ENCODE results near the gene RAD51B.
A peak's percentile ranks its signal among the peaks of the same experiment; 100 is the strongest.
"Not testable (repeated sequence)": the region's sequence is repeated elsewhere in the genome, so short reads cannot be mapped to it uniquely, and the experiment has no call there.

RAD51B gene

GRCh38 chr14:68423686-68424085, 604.1 kb downstream of the RAD51B start:
- no peak overlapping the region for H3K27ac ChIP-seq
- ChIA-PET CTCF (no interaction called here), POLR2A (ENCODE audit: low non-redundant PET) (no interaction called here)
- no peak for TF ChIP-seq CTCF (conservative IDR thresholded peaks at IDR 0.05; ENCODE audit: low read depth)
- no peak for DNase-seq (ENCODE audit: low spot score)

GRCh38 chr14:68424443-68425172, 605.0 kb downstream of the RAD51B start:
- ChIA-PET POLR2A (ENCODE audit: low non-redundant PET) (no interaction called here), CTCF (interaction anchor here (0.6 kb wide), 1 partner anchor 392 kb away, joined by 3 read pairs; no protein-coding TSS in a partner anchor)
- no peak for TF ChIP-seq CTCF (conservative IDR thresholded peaks at IDR 0.05; ENCODE audit: low read depth)
- H3K27ac ChIP-seq, result no peak overlapping the region
- no peak for DNase-seq (ENCODE audit: low spot score)

- ChIA-PET POLR2A (ENCODE audit: low non-redundant PET) (no interaction called here), CTCF (interaction anchor here (0.7 to 0.8 kb wide), 2 partner anchors 16 to 24 kb away, joined by 3 read pairs; no protein-coding TSS in a partner anchor)
- peak; percentile 6 for DNase-seq (ENCODE audit: low spot score)
- no peak overlapping the region for H3K27ac ChIP-seq
- TF ChIP-seq CTCF (conservative IDR thresholded peaks at IDR 0.05; ENCODE audit: low read depth), result no peak
These were observed 607.3 kb downstream of the RAD51B start for GRCh38 chr14:68426661-68427549.

- CTCF ChIA-PET, result interaction anchor here (0.7 to 0.8 kb wide), 2 partner anchors 16 to 25 kb away, joined by 3 read pairs; no protein-coding TSS in a partner anchor
- H3K27ac ChIP-seq, result no peak overlapping the region
- DNase-seq (ENCODE audit: low spot score), result no peak
- TF ChIP-seq CTCF (conservative IDR thresholded peaks at IDR 0.05; ENCODE audit: low read depth), result no peak
- POLR2A ChIA-PET (ENCODE audit: low non-redundant PET), result no interaction called here
These were observed 607.9 kb downstream of the RAD51B start for GRCh38 chr14:68427550-68427890.

GRCh38 chr14:68428900-68429299, 609.3 kb downstream of the RAD51B start:
- CTCF ChIA-PET; POLR2A ChIA-PET (ENCODE audit: low non-redundant PET); DNase-seq (ENCODE audit: low spot score); H3K27ac ChIP-seq: not testable (repeated sequence)

GRCh38 chr14:68434173-68434572, 614.6 kb downstream of the RAD51B start:
- H3K27ac ChIP-seq; POLR2A ChIA-PET (ENCODE audit: low non-redundant PET); DNase-seq (ENCODE audit: low spot score): not testable (repeated sequence)
- CTCF ChIA-PET, result interaction anchor here (0.7 kb wide), 1 partner anchor 352 kb away, joined by 3 read pairs; no protein-coding TSS in a partner anchor

- CTCF ChIA-PET, result interaction anchor here (0.6 kb wide), 1 partner anchor 79 kb away, joined by 3 read pairs; no protein-coding TSS in a partner anchor
- POLR2A ChIA-PET (ENCODE audit: low non-redundant PET); DNase-seq (ENCODE audit: low spot score); H3K27ac ChIP-seq: not testable (repeated sequence)
These were observed 616.1 kb downstream of the RAD51B start for GRCh38 chr14:68435631-68436030.

- TF ChIP-seq CTCF (conservative IDR thresholded peaks at IDR 0.05; ENCODE audit: low read depth), result no peak
- H3K27ac ChIP-seq, result no peak overlapping the region
- CTCF ChIA-PET, result interaction anchor here (1.1 kb wide), 1 partner anchor 13 kb away, joined by 3 read pairs; no protein-coding TSS in a partner anchor
- DNase-seq (ENCODE audit: low spot score), result no peak
- POLR2A ChIA-PET (ENCODE audit: low non-redundant PET), result no interaction called here
These were observed 620.1 kb downstream of the RAD51B start for GRCh38 chr14:68439676-68440075.

Measured in RWPE1 (cell line).